Heart left ventricle (tissue), 16 donors: Measurements from ENCODE around the gene ARNT2. TPM values are rescaled to one million over a fixed set of nuclear protein-coding genes. Genes with fewer than 3 reads are reported as not detected.

Source experiments
- ATAC-seq, 4 donors: fragments of 200-7000 bp; cut with Tn5 transposase; one replicate each; pipeline ENCODE4 v1.9.1; 2020 to 2022; ENCODE audit warnings: moderate library complexity in 4 of 4, mild to moderate bottlenecking in 3 of 4, moderate number of reproducible peaks in 1 of 4
- DNase-seq, 5 donors: peaks; one replicate each; pipeline ENCODE4 v3.0.0-alpha.2; 2020
- H3K27ac ChIP-seq, 12 donors: fragments of 200-600 bp; sonication (generic) in 4 of 12; one replicate each; pipeline versions ENCODE4 v1.5.0 to v1.8.0; 2016 to 2022; ENCODE audit warnings: mild to moderate bottlenecking in 2 of 12
- H3K27me3 ChIP-seq, 9 donors: fragments of 200-600 bp; sonication (generic) in 2 of 9; one replicate each; pipeline versions ENCODE4 v1.5.1 to v1.8.0; 2016 to 2022; ENCODE audit warnings: mild to moderate bottlenecking in 3 of 9
- H3K36me3 ChIP-seq, 9 donors: fragments of 200-600 bp; sonication (generic) in 2 of 9; one replicate each; pipeline versions ENCODE4 v1.5.0 to v1.8.0; 2018 to 2022; ENCODE audit warnings: mild to moderate bottlenecking in 2 of 9
- H3K4me1 ChIP-seq, 12 donors: fragments of 200-600 bp; sonication (generic) in 4 of 12; one replicate each; pipeline versions ENCODE4 v1.5.0 to v1.8.0; 2016 to 2022; ENCODE audit warnings: mild to moderate bottlenecking in 3 of 12
- H3K4me3 ChIP-seq, 12 donors: fragments of 200-600 bp; sonication (generic) in 4 of 12; one replicate each; pipeline versions ENCODE4 v1.5.0 to v1.8.0; 2017 to 2022; ENCODE audit warnings: mild to moderate bottlenecking in 9 of 12, moderate library complexity in 4 of 12
- H3K9me3 ChIP-seq, 12 donors: fragments of 200-600 bp; sonication (generic) in 4 of 12; one replicate each; pipeline versions ENCODE4 v1.5.0 to v1.8.0; 2016 to 2022; ENCODE audit warnings: mild to moderate bottlenecking in 1 of 12
- POLR2A ChIP-seq, 2 donors: fragments of 450-650 bp; IDR thresholded peaks; one replicate each; pipeline ENCODE4 v1.6.1; 2017; ENCODE audit warnings: antibody characterized with exemption in 2 of 2, mild to moderate bottlenecking in 2 of 2, moderate library complexity in 2 of 2
- WGBS, 4 donors: extraction: QIAGEN DNeasy Blood & Tissue Kit in 2 of 4; methylation state at CpG; one replicate each; pipeline versions ENCODE4 v1.1.5 to v1.1.7; 2013 to 2018; 5-methylcytosine and 5-hydroxymethylcytosine counted together
- intact Hi-C, 10 donors: fragments of 100-400 bp; cut with DNase I; formaldehyde crosslinking; loops; one replicate each; pipeline versions ENCODE4 v1.11.1 to v1.14.2; 2022
- polyA plus RNA-seq, 2 donors: library from polyadenylated mRNA; stranded (reverse); fragments of 200-250 nt; gene quantifications; one replicate each; pipeline ENCODE4 v1.2.3, GENCODE V29; 2013
- total RNA-seq, 9 donors: library from RNA; depleted of rRNA in 2 of 9; stranded (reverse); fragments of >200 nt in 2 of 9; fragmentation: NEBNext Ultra II Directional in 3 of 9; extraction: Animal tissue kit (Norgen Biotek cat#: 25700) in 3 of 9; gene quantifications; one replicate each; pipeline versions ENCODE4 v1.1.0 to v1.2.4, GENCODE V29; 2016 to 2023
- TF ChIP-seq, protein P1 (sequence below), 12 donors: fragments of 200-600 bp; sonication (generic) in 4 of 12; IDR thresholded peaks; one replicate each; pipeline versions ENCODE4 v1.5.0 to v1.8.0; 2018 to 2022; ENCODE audit warnings: antibody characterized with exemption in 12 of 12, mild to moderate bottlenecking in 5 of 12
- donor health status: ischemic (EF 13 %, LVEDD 7.1; RV severe dilation, severe dysfunction).
- donor health status: healthy with polysubstance abuse.
- donor health status: DM: no; HTN: yes; CAD: no.
- donor health status: DM: no; HTN: no; CAD: no.
- donor health status: ischemic (EF 25% LVEDD 6.9; RV normal size, moderate dysfunction).
- donor health status: ischemic (EF 25% LVEDD 5.7; RV mildly dilated, moderate dysfunction).
- donor health status: healthy.
- donor health status: DM: yes; HTN: yes; CAD: no.
- donor health status: ischemic (EF 35%, LVEDD 5.7; RV mildly dilated, moderate dysfunction).
- donor health status: nonischemic (EF 11% LVEDD 7.7; RV severe dilation, severe dysfunction).
- donor health status: DM: yes; HTN: yes; CAD: no.
- donor health status: PGD.
- donor health status: ischemic (EF 29% LVEDD 5.4; RV normal size, mild dysfunction).
- donor health status: nonischemic (EF 23%, LVEDD 6.1; RV moderate dilation, normal function).

The ARNT2 gene
- total and polyA plus RNA-seq, 11 donors = 1.2 to 10.0 (median 3.9) TPM

GRCh38 chr15:80433836-80434235, 29.7 kb downstream of the ARNT2 start:
- H3K27ac ChIP-seq = no peak overlapping the region
- 87 to 91% (median 89%) methylated on average over 5 of the region's 5 CpGs for WGBS, 4 donors
- intact Hi-C loops = no loop called here
- no peaks in the 10 kb centered on the region for H3K4me1 ChIP-seq
- DNase-seq (no peak), ATAC-seq (no peak)
- H3K4me3 ChIP-seq = no peak overlapping the region
- no peaks in the 10 kb centered on the region for H3K36me3 ChIP-seq
- no peaks in the 10 kb centered on the region for H3K27me3 ChIP-seq
- TF ChIP-seq POLR2A (IDR thresholded peaks at IDR 0.05) = no peak
- TF ChIP-seq, protein P1, sequence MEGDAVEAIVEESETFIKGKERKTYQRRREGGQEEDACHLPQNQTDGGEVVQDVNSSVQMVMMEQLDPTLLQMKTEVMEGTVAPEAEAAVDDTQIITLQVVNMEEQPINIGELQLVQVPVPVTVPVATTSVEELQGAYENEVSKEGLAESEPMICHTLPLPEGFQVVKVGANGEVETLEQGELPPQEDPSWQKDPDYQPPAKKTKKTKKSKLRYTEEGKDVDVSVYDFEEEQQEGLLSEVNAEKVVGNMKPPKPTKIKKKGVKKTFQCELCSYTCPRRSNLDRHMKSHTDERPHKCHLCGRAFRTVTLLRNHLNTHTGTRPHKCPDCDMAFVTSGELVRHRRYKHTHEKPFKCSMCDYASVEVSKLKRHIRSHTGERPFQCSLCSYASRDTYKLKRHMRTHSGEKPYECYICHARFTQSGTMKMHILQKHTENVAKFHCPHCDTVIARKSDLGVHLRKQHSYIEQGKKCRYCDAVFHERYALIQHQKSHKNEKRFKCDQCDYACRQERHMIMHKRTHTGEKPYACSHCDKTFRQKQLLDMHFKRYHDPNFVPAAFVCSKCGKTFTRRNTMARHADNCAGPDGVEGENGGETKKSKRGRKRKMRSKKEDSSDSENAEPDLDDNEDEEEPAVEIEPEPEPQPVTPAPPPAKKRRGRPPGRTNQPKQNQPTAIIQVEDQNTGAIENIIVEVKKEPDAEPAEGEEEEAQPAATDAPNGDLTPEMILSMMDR (IDR thresholded peaks at IDR 0.05) = no peak
- H3K9me3 ChIP-seq = no peaks in the 10 kb centered on the region

DNA sequence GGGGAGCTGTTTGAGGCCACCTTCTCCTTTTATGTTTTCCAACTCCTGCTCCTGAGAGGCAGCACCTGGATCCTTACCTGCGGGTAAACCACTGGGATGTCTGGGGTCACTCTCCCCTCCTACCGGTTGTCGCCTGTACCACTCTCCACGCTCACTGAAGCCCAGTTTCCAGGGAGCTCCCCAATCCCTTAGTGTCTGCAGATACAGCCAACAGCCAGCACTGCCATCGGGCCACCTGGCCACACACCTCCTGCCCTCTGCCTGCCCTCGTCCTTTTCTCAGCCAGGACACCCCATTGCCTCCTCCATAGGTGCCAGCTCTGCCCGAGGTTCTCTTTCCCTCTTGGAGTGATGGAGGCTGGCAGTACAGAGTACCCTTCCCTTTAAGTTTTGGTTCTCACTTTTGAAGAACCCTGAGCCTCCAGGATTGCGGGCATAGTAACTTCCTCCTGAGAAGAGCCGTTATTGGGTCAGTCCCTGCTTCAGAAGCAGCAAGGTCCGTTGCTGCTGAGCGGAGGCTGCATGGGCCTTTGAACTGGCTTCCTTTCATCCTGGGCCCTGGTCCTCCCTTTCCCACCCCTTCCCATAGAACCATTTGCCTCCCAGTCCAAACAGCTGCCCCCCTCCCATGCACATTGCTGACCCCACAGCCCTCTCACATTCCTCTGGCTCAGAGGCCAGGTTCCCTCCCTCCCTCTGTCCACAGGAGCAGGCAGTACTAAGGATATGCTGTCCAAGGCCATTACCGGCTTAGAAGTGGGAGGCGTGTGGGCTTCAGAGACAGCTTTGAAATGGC, 30.9 kb downstream of the ARNT2 start:
- H3K27ac ChIP-seq = no peak overlapping the region
- TF ChIP-seq, protein P1 (IDR thresholded peaks at IDR 0.05) = no peak
- no peak for TF ChIP-seq POLR2A (IDR thresholded peaks at IDR 0.05)
- H3K27me3 ChIP-seq = peaks cover 0 to 3% (median 0%) of the 10 kb centered on the region in 9 donors
- DNase-seq (no peak), ATAC-seq (no peak)
- intact Hi-C loops = no loop called here
- no peaks in the 10 kb centered on the region for H3K36me3 ChIP-seq
- 76 to 88% (median 86%) methylated on average over 13 of the region's 13 CpGs for WGBS, 4 donors
- no peaks in the 10 kb centered on the region for H3K9me3 ChIP-seq
- no peak overlapping the region for H3K4me3 ChIP-seq
- no peaks in the 10 kb centered on the region for H3K4me1 ChIP-seq

DNA sequence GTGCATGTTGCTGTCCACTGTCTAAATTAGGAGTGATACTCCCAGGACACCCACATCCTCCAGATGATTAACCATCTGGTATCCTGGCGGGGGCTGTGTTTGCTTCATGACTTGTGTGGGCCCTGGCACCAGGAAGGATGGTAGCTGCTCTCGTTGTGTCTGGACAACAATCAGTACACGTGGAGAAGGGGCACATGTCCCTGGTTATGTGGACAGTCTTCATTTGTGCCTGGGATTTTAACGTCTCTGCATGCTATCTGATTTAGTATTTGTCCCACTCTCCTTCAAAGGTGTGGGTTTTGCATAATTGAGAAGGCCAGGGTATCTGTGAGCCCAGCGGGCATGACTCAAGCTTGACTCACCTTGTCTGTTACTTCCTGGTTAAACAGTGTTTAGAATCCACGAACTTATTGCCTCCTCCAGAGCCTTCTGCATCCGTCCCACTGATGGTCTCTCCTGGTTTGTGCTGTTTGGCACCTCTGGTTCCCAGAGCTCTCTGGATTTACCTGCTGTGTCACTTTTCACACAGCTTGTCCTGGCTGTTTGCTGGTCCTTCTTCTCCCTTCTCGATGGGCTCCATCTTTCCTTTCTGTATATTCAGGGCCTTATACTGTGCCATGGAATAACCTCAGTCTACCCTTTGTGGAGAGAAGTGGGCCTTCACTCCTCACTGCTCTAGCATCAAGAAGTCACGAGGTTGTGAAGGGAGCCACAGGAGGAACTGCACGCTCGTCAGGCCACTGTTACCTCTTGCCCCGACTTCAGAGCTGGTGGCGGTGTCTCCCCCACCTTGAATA, 32.5 kb downstream of the ARNT2 start:
- intact Hi-C loops = no loop called here
- WGBS, 4 donors = 86 to 89% (median 88%) methylated on average over 12 to 13 of the region's 13 CpGs
- no peak for DNase-seq
- Histone ChIP-seq H3K9me3 (no peaks in the 10 kb centered on the region), H3K36me3 (no peaks in the 10 kb centered on the region), H3K27me3 (peaks cover 0 to 3% (median 0%) of the 10 kb centered on the region in 9 donors), H3K27ac (no peak overlapping the region), H3K4me3 (no peak overlapping the region), H3K4me1 (no peaks in the 10 kb centered on the region)
- no peak for ATAC-seq
- TF ChIP-seq, protein P1 (IDR thresholded peaks at IDR 0.05) = no peak
- TF ChIP-seq POLR2A (IDR thresholded peaks at IDR 0.05) = no peak

DNA sequence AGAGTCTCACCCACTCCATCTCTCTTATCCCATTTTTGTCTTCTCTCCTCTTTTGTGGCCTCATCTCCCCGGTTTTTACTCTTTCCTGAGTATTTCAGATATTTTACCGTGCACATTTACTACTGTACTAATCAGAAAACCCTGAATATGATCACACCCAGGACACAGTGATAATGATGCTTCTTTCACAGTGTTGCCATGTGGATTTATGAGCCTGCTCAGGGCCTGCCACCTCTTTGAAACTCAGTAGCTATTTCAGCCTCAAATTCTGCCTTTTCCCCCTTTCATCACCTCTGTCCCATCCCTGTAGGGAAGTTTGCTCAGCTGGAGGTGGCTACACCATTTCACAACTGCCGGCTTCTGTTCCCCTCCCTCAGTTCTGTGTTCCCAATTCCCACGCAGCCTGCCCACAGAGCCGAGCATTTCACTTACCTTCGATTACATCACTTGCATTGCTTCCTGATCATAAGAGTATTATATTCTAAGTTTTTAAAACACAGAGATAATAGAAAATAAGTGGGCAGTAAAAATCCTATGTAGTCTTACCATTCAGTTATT, 33.2 kb downstream of the ARNT2 start:
- ATAC-seq (no peak), DNase-seq (no peak)
- TF ChIP-seq, protein P1 (IDR thresholded peaks at IDR 0.05) = no peak
- TF ChIP-seq POLR2A (IDR thresholded peaks at IDR 0.05) = no peak
- Histone ChIP-seq H3K36me3 (no peaks in the 10 kb centered on the region), H3K27ac (no peak overlapping the region), H3K4me1 (no peaks in the 10 kb centered on the region), H3K4me3 (no peak overlapping the region), H3K9me3 (no peaks in the 10 kb centered on the region), H3K27me3 (peaks cover 0 to 6% (median 0%) of the 10 kb centered on the region in 9 donors)
- WGBS, 4 donors = 70 to 80% (median 76%) methylated on average over 6 of the region's 6 CpGs
- intact Hi-C loops = no loop called here
